Endothelial cell of hepatic sinusoid (primary cell): Measurements from ENCODE around the gene ASAP3.
"Not testable (repeated sequence)": the region's sequence is repeated elsewhere in the genome, so short reads cannot be mapped to it uniquely, and the experiment has no call there.

Experiments used
- in situ Hi-C: cut with HindIII; loops from 2 replicates; pipeline ENCODE4 v1.10.0; 2017; ENCODE audit warnings: low sequenced_read_pairs

The ASAP3 gene

DNA sequence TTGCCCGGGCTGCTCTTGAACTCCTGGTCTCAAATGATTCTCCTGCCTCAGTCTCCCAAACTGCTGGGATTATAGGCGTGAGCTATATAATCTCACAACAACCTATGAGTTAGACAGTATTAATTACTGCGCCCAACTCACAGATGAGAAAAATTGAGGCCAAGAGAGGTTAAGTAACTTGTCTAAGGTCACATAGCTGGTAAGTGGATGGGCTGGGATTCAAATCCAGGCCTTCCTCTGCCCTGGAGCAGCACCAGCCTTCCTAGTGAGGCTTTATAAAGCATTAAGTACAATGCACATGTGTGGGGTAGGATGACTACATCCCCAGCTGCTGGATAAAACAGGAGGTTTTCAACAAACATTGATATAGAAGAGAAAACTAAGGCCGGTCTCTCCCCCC, 31.9 kb upstream of the ASAP3 start:
- in situ Hi-C loops, result no loop called here

DNA sequence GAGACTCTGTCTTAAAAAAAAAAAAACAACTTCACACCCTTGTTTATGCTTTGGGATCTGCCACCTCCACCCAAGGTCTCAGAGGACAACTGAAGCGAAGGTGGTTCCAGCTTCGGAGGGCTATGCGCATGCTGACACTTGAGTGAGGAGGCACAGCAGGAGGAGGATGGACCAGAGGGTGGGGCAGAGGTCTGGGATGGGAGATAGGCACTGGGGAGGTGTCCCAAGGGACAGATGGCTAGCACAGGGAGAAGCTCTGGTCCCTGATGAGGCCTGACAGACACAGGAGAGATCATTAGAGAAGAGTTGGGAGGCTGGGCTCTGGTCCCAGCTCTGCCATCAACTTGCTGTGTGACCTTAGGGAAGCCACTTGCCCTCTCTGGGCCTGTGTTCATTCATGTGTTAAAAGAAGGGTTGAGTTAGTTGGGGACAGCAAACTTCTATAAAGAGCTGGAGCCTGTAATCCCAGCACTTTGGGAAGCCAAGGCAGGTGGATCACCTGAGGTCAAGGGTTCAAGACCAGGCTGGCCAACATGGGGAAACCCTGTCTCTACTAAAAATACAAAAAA, 30.2 kb upstream of the ASAP3 start:
- in situ Hi-C loops, result no loop called here

- in situ Hi-C loops, result no loop called here
Measured at GRCh38 chr1:23509896-23510295, 25.9 kb upstream of the ASAP3 start.

DNA sequence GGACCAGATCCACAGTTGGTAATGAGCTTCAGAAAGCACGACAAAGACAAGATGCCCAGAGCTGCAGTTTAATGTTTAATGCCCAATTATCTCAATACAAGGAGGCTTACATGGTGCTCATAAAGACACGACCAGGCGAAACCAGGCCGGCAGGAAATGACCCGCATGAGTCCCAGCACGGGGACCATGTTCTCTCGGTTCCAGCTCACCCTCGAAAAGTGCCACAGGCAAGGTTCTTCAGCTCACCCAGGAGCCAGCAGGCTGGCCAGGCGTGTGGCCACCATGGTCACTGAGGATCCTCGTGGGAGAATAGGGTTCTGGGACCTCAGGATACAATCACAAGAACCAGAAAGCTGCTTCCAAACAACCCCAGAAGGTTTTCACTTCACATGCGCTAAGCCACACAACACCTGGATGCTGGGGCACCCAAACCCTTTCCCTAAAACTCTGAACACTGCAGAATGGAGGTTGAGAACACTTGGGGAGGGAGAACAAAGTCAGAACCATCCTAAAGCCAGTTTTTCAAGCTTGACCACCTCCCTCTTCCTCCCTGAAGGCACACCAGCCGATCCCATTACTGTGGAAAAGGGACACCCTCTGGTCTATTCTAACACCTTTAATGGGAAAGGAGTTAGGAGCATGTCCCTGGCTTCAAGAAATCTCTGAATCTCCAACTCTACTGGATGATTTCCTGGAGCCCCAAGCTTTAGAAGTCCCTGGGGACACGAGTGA, 22.6 kb upstream of the ASAP3 start:
- in situ Hi-C loops, result no loop called here

DNA sequence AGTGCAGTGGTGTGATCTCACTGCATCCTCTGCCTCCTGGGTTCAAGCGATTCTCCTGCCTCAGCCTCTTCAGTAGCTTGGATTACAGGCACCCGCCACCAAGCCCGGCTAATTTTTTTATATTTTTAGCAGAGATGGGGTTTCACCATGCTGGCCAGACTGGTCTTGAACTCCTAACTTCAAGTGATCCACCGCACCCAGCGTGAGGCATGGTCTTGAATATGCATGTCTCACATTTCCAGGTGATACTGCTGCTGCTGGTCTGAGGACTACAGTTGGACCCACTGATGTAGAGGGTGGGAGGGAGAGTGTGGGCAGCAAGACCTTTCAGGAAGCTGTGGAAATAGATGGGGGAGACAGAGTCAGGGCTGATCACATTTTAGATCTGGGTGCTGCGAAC, 21.9 kb upstream of the ASAP3 start:
- in situ Hi-C loops, result no loop called here

DNA sequence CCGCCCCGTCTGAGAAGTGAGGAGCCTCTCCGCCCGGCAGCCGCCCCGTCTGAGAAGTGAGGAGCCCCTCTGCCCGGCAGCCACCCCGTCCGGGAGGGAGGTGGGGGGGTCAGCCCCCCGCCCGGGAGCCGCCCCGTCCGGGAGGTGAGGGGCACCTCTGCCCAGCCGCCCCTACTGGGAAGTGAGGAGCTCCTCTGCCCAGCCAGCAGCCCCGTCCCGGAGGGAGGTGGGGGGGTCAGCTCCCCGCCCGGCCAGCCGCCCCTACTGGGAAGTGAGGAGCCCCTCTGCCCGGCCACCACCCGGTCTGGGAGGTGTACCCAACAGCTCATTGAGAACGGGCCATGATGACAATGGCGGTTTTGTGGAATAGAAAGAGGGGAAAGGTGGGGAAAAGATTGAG, 20.2 kb upstream of the ASAP3 start:
- in situ Hi-C loops, result not testable (repeated sequence)

DNA sequence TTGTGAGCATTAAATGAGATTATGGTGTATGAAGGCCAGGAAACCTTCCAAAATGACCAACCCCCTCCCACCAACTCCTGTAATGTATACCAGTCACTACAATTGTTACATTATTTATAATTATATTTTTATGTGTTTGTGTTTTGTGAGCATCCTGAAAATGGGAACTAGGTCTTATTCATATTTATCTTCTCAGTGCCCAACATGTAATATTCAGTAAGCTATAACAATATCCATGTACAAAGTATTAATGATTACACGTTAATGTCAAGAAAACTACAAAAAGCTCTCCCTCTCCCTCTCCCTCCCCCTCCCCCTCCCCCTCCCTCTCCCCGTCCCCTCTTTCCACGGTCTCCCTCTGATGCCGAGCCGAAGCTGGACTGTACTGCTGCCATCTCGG, 19.0 kb upstream of the ASAP3 start:
- in situ Hi-C loops, result no loop called here

DNA sequence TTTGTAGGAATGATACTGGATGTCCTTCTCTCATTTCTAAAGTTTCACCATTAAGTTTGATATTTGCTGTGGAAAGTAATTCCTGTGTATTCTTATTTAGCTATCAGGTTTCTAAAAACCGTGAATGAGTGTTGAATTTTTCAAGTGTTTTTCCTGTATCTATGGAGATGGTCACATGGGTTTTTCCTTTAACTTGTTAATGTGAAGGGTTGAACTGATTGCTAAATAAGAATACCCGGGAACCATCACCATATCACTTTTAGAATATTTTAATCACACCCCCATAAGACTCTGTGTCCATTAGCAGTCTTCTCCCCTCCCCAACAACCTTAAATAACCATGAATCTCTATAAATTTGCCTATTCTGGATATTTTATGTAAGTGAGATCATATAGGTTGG, 16.5 kb upstream of the ASAP3 start:
- in situ Hi-C loops, result no loop called here

- in situ Hi-C loops, result loop anchor here (5.0 to 10.0 kb wide), 2 partner anchors 54 to 73 kb away; partner anchors contain the start of gene TCEA3
Measured at GRCh38 chr1:23497777-23498439, 13.9 kb upstream of the ASAP3 start.

- in situ Hi-C loops, result loop anchor here (5.0 to 10.0 kb wide), 2 partner anchors 56 to 72 kb away; partner anchors contain the start of gene TCEA3
Measured at GRCh38 chr1:23496490-23497181, 12.7 kb upstream of the ASAP3 start.

GRCh38 chr1:23494836-23495235, 10.9 kb upstream of the ASAP3 start:
- in situ Hi-C loops, result loop anchor here (5.0 to 10.0 kb wide), 2 partner anchors 57 to 70 kb away; partner anchors contain the start of gene TCEA3

DNA sequence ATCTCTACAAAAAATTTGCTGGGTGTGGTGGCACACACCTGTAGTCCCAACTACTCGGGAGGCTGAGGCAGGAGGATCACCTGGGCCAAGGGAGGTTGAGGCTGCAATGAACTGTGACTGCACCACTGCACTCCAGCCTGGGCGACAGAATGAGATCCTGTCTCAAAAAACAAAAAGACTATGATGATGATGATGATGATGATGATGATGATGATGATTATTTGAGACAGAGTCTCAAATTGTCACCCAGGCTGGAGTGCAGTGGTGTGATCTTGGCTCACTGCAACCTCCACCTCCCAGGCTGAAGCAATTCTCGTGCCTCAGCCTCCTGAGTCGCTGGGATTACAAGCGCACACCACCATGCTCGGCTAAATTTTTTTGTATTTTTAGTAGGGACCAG, 8.8 kb upstream of the ASAP3 start:
- in situ Hi-C loops, result loop anchor here (10.0 kb wide), 1 partner anchor 68 kb away; the partner anchor contains the start of gene TCEA3

- in situ Hi-C loops, result loop anchor here (10.0 kb wide), 1 partner anchor 67 kb away; the partner anchor contains the start of gene TCEA3
Measured at GRCh38 chr1:23492132-23492720, 8.2 kb upstream of the ASAP3 start.

DNA sequence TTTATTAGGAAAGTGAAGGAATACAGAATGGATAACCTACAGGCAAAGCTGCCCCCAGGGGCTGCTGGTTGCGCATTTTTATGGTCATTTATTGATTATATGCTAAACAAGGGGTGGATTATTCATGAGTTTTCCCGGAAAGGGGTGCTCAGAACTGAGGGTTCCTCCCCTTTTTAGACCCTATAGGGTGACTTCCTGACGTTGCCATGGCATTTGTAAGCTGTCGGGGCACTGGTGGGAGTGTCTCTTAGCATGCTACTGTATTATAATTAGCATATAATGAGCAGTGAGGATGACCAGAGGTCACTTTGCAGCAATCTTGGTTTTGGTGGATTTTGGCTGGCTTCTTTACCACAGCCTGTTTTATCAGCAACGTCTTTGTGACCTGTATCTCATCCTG, 5.9 kb upstream of the ASAP3 start:
- in situ Hi-C loops, result loop anchor here (5.0 to 10.0 kb wide), 2 partner anchors 48 to 65 kb away; partner anchors contain the start of gene TCEA3

GRCh38 chr1:23485002-23485332, 988 bp upstream of the ASAP3 start:
- in situ Hi-C loops, result loop anchor here (5.0 kb wide), 1 partner anchor 43 kb away; no protein-coding TSS in a partner anchor

GRCh38 chr1:23484253-23485001, 448 bp upstream of the ASAP3 start:
- in situ Hi-C loops, result loop anchor here (5.0 kb wide), 1 partner anchor 42 kb away; no protein-coding TSS in a partner anchor

DNA sequence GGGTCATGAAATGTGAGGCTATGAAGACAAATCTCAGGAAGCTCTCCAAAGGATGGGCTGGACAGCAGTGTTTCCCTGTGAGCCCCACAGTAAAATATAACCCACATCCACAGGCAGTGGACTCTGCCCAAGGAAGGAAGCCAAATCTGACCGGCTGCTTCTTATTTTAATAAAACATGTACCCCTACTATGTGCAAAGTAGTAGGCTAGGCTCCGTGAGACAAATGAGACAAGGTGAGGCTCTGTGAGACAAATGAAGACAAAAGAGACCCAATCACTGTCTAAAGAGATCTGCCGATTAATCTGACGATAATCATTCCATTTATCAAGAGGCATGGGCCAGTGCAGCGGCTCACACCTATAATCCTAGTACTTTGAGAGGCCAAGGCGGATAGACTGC, 2.1 kb downstream of the ASAP3 start:
- in situ Hi-C loops, result no loop called here

GRCh38 chr1:23481026-23481597, 2.9 kb downstream of the ASAP3 start:
- in situ Hi-C loops, result no loop called here

DNA sequence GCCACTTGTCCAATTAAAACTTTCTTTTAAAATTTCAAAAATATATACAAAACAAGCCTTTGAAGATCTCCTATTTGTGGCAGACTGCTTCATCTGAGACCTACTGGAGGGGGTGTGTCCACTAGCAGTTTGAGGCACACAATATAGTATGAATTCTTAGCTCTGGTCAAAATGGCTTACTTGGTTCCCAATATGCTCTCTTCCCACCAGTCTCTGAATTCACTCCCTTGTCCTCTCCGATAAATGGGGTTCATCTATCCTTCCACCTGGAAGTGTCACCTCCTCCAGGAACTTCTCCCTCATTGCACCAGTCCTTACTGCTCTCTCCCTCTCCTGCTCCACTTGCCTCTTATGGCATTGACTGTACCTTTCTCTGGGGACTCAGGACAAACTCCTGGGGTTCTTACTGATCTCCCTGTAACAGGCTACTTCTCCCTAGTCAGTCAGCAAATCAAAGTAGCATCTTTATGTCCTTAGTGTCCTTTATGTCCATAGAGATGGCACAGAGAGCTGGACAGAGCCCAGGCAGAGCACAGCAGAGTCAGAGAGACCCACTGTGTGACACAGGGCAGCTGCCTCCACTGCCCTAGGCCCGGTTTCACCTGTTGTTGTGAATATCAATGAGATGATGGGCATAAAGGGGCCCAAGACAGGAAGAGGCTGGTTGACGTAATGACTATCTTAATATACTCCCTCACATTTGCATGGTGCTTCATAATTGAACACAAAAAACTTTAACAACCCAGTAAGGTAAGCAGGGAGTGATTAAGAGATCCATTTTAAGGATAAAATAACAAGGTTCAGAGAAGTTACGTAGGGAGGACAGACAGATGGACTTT, 3.6 kb downstream of the ASAP3 start:
- in situ Hi-C loops, result no loop called here
